T-helper 22 cell (primary cell): ENCODE measurements around the gene HOXC5.

ENCODE experiments used
- DNase-seq: peaks from one replicate; pipeline ENCODE4 v3.0.0-alpha.2; 2020; ENCODE audit warnings: low read depth

The HOXC5 gene

DNA sequence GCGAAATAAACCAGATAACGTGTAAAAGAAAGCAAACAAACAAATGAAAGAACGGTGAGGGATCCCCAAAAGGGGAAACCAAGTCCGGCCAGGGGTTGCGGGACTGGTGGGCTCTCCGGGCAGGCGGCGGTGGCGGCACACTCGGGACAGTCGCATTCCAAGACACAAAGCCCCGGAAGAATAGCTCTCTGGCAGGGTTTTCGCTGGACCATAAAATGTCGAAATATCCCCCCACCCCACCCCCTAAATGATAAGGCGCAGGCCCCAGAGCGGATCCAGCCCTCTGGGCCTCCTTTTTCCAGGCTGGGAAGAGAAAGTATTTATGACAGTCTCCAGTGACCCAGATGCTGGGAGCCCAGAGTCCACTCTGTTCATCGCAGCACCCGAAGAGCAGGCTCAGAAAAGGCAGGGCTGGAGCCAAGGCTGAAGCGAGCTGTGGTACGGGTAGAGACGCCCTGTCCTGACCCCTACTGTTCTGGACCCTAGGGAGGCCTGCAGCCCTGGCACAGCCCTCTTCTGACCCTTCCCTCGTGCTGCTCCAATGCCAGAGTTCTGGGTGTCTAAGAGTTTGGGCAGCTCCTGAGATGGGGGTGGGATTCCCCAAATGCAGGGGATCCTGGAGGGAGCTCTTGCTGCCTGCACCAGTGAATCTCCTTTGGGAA is 26.2 kb upstream of the HOXC5 start:
- no peak for DNase-seq

DNA sequence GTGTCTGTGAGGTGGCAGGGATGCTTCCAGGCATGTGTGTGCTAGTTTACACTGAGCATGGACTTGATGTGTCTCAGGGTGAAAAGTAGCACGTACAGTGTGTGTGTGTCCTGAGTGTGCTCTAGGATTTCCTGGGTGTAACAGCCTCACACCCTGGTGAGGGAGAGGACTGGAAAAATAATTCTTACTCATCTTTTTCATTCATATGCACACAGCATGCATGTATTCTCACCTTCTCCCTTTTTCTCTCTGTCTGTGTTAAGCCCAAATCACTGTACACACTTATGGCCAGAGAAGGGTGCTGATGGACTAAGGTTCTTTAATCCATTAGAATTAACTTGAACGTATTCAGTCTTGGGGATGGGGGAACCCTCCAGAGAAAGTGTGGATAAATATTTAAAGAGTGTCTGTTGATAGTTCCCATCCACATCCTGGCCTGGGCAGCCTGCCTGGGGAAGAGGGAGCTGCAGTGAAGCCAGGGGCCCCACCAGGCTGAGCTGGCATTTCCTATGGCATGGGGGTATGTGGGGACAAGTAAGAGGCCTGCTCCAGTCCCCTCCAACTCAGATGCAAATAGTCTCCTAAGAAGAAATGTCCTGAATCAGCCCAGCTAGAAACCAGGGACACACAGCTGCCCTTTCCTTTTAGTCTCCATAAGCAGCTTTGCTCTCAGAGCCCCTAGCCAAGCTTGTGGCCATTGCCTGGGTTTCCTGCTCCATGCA is 25.2 kb upstream of the HOXC5 start:
- DNase-seq: no peak

DNA sequence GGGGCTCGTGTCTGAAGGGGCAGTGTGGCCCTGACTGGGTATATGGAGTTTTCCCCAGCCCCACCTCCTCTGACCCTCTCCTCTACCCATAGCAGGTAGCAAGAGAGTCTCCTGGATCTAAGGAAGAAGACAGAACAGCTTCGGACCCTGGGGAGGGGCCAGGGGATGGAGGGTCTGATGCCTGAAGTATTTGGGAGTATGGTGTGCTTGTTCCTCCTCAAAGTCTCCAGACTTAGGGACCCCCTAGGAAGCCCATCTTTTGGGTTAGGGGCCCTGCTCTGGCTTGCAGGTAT is 24.6 kb upstream of the HOXC5 start:
- DNase-seq: no peak

DNA sequence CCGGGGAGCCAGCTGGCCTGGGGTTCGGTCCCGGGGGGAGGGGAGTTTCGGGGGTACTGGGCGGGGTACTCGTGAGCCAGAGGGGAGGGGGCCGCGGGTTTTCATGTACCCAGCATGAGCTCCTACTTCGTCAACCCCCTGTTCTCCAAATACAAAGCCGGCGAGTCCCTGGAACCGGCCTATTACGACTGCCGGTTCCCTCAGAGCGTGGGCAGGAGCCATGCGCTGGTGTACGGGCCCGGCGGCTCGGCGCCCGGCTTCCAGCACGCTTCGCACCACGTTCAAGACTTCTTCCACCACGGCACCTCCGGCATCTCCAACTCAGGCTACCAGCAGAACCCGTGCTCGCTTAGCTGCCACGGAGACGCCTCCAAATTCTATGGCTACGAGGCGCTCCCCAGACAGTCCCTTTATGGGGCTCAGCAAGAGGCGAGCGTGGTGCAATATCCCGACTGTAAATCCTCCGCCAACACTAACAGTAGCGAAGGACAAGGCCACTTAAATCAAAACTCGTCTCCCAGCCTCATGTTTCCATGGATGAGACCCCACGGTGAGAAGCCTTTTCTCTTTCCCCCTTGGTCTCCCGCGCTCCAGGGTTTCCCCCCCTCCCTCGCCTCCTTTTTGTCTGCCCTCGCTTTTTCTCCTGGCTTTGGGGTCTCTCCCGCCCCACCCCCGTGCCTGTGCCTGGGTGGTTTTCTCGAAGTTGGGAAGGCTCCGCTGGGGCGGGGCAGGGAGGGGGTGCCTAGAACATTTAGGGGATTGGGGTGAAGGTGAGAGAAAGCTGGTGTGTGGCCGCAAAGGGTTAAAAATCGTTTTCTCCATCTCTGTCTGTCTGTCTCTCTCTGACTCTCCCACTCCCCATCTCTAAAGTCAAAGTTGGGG is 23.4 kb upstream of the HOXC5 start:
- DNase-seq: no peak

DNA sequence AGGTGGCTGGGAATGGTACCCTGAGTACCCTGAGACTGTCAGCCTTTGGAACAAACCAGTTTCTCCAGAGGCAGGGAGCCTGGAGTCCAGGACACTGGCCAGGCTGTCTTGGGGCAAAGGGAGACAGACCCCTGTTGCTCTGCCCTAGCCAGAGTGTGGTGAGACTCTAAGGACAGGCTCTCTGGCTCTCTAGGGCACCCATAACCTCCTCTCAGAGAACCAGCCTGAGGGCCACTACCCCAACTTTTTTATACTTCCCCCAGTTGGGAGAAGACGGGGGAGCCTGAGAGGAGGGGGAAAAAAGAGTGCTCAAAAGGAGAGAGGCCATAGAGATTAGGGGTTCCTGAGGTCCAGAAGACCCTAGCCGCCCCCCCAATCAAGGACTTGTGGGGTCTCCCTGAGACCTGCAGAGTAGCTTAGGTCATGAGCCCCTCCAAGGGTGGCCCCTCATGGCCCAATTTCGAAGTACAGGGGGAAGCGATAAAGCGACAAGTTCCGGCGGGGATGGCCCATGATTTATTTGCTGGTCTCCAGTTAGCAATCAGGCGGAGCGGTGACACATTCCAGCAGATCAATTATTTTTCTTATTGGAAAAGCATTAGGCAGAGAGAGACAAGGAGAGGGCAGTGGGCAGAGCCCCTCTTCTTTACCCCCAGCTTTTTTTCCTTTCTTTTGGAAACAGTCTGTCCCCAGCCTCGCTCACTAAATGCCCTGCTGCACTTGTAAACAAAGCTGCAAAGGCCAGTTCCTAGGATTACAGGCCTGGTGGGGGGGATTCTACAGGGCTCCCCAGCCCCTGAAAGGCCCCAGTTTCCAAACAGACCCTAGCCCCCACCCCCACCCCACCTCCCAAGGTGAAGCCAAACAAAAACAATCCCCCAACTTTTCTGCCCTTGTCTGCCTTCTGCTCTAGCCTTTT is 22.5 kb upstream of the HOXC5 start:
- DNase-seq: no peak

DNA sequence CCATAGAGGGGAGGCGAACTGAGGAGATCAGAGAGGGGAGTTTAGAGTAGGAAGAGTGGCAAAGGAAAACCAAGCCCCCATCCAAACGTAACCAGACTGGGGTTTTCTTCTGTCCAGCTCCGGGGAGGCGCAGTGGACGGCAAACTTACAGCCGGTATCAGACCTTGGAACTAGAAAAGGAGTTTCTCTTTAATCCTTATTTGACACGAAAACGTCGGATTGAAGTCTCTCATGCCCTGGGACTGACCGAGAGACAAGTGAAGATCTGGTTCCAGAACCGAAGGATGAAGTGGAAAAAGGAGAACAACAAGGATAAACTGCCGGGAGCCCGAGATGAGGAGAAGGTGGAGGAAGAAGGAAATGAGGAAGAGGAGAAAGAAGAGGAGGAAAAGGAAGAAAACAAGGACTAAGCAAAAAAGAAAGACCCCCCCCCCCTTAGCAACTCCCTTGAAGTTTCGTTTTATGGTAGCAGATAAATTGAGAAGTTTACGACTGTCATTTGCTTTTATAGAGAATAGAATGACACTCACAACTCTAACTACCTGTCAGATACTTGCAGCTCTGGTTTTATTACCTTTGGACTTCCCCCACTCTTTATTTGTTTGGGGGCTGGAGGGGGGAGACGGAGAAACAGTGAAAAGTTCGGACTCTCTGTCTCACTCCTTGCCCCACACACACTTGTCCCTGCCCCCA is 21.7 kb upstream of the HOXC5 start:
- no peak for DNase-seq

DNA sequence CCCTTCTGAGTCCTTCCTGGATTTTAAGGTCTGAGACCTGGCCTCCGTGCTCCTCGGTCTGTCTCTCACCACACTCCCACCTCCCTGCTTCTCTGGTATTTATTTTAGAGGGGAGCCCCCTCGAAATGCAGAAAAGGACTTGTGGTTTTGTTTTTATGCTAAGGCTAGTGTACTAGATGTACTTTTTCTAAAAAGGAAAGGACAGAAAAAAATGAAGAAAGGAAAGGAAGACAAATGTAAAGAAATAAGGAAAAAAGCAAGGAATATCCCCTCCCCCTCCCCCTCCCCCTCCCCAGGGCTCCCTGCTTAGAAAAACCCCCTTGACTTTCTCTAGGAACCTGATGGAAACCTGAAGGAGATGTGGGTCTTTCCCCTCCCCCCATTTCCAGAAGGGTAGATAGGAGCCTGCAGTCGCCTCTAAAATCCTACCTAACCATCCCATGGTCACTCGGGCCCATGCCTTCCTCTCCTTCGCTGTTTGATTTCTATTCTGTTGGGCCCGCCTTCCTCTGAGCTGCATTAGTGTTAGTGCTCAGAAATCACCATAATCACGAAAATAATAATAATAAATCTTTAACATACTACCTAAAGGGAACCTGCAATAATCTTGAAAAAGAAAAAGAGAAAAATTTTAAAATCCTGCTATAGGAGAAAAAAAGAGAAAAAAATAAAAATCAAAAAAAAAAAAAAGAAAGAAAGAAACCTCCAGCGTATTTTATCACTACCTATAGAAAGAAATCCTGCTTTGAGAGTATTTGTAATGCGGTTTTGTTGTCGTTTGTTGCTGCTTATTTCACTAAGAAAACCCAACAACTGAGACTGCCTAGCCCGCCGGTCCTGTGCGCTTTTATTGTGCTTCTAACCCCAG is 21.0 kb upstream of the HOXC5 start:
- DNase-seq: no peak

DNA sequence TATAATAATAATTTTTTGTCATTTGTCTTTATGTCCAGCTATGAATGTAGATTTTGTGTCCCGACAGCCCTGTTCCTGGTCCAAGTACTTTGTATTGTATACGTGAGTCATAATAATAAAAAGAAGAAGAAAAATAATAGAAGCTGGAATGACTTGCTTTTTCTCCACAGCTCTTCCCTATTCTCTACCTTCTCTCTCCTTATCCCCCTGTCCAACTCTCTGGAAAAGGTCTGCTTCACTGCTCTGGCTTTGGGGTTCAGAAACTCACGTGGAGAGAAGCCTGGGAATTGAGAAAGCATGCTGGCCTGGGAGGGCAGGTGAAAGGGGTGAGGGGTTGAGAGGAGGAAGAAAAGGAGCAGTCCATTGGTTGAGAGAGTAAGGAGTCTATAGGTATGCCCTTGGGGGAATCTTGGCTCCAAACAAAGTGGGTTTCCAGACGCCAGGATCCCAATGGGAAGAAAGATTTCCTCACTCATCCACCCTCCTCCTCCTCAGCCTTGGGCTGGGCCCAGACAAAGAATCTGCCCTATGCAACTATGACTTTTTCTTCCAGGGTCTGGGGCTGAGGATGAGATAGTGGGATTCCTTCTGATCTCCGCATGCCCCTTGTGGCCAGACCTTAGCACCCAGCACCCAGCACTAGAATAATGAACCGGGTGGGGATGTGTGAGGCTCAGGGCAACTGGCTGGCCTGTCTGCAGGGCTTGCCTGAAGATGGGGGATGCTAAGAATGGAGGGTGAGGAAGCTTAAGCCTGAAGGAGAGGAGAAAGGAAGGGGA is 20.0 kb upstream of the HOXC5 start:
- DNase-seq: no peak

DNA sequence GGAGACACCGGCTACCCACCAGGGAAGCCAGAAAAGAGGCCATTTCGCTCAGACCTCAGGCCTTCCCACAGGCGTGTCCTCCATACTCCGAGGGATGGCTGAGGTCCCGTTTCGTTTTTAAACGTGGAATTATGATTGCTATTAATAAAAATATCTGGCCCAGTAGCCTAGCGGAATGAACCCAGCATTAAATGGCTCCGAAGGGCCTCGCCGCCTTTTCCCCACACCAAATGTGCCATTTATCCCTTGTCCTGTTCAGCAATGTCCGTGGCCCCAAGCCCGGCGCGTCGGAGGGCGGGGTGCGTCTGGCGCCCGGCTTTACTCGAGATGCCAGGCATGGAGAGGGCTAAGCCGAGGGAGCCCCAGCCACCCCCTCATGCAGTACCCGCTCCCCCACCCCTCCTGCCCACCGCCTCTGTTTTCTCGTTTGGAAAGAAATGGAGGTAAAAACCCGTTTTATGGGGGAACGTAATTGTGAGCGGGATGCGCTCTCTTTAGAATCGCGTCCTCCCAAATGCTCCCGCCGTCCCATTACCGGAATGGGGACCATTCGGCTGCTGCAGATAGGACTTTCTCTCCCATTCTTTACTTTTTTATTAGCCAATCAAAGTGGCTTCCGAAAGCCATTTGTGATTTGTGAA is 18.4 kb upstream of the HOXC5 start:
- no peak for DNase-seq

DNA sequence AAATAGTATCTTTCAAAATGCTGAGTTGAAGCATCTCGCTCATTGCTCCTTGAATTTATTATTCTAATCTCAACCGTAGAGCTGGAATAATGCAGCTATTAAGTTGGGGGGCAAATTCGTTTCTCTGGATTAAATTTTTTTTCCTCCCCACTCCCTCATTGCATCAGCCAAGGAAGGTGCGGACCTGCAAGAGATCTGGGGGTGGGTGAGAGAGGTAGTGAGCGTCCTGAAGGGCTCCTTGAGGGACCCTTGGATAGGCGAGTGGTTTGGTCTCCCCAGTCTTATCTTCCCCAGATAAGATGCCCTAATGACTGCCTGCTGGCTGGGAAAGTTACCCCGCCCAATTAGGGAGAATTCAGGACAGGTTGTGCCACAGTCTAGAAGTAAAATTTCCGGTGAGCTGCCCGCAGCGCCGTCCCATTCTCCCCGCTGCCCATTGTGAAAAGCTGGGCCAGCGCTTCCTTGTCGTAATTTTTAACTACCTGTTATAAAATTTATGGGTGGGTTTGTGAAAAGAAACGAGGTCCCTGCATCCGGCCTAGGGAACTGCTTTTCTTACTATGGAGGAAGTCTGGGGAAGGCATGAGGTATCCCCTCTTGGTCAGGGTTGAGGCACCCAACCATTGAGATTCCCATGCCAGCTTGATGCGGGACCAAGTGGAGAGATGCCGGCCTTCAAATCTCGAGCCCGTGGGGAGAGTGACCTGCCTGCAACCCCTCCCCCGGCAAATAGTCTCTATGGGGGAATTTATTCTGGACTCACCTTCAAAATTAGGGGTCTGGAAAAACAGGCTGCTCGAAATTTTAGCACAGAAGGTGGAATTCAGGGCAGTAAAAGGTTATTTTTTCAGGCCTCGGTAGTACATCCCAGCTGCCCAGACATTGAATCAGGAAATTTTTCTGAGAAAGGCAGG is 17.6 kb upstream of the HOXC5 start:
- DNase-seq: no peak

DNA sequence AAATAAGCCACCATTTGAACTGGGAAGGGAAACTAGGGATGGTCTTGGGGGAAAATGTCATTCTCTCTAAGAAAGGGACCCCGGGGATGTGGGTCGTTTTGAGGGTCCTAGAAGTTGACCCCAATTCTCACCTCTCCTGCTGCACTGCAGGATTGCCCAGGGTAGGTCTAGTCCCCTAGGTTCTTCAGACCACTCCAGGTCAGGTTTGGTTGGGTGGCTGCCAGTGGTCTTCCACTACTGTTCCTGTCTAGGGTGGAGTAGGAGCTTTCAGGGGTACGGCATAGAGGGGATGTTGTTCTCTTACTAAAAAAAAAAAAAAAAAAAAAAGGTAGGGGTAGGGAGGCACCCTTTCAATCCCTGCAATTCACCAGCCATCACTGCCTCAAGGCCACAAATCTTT is 16.8 kb upstream of the HOXC5 start:
- no peak for DNase-seq

DNA sequence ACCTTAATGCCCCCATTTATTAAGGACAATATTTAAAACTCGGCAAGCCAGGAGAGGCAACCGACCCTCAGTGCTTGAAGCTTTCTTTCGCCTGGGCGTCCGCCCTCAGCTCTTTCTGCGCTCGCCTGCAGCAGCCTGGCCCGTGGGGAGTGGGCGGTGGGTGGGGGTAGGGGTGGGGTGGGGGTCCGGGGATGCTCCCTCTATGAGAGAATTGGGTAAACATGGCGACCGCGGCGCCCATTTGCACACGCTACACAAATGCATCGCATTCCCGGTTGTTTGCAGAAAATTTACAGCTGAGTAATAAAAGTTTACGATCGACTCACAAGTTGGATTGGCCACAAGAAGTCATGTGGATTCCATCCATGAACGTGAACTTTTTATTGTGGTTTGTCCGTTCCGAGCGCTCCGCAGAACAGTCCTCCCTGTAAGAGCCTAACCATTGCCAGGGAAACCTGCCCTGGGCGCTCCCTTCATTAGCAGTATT is 16.3 kb upstream of the HOXC5 start:
- no peak for DNase-seq

DNA sequence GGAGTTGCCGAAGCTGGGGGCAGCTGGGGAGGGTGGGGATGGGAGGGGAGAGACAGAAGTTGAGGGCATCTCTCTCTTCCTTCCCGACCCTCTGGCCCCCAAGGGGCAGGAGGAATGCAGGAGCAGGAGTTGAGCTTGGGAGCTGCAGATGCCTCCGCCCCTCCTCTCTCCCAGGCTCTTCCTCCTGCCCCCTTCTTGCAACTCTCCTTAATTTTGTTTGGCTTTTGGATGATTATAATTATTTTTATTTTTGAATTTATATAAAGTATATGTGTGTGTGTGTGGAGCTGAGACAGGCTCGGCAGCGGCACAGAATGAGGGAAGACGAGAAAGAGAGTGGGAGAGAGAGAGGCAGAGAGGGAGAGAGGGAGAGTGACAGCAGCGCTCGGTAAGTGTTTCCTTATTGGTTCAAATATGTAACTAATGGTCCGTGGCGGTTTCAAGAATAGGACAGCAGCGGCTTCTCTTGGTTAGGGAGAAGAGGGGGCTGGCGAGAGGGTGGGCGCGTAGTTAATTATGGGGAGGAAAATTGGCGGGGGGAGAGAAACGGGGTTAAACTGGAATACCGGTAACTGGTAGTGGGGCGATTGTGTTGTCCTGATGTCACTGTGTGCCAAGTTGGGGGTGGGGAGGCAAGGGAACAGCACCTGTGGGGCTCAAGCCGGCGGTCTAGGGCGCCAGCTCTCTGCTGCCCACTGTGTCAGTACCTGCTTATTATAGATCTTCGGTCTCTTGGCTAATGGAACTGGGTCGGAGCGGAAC is 15.6 kb upstream of the HOXC5 start:
- no peak for DNase-seq

DNA sequence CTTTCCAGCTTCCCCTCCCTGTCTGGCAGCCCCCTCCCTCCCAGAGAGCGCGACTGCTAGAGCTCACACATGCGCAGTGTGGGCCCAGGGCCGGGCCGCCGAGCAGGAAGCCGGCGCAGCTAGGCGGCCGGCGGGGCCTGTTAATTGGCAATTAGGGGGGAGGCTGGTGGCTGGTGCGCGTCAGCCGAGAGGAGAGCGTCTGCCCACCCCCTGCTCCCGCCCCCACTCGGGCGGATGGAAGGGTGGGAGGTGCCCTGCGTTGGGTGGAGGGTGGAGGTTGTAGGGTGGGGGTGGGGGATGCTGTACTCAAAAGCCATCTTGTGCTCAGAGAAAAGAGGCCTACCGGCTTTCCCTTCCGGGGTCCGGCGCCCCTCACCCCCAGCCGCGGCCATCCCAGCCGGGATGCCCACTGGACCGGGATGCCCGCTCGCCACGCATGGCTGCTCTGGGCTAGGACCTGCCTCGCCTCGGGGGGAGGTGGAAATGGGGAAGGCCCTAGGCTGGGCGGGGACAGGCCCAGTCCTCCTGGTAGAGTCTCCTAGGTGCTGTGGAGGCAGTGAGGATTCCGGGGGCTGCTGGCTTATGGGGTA is 14.9 kb upstream of the HOXC5 start:
- peak; percentile 49 for DNase-seq

DNA sequence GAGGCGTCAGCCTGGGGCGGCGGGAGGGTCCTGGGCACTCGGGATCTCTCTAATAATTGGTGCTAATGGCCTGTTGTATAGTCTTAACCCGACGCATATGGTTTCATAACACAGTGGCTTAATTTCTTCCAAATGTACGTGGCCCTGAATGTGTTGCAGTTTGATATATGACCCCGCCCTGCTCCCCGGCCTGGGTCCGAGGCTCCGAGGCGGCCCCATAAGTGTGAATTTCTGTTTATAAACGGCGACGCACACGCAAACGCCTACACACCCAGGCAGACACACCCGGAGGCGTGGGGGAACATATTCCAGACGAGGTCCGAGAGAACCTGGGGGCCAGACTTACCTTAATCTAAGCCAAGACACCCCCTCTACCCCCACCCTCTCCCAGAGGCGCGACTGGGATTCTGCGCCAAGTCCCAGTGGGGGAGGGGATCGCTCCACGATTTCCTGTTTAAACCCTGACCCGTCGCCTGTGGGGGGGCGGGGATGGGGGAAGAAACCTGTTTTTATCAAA is 14.3 kb upstream of the HOXC5 start:
- DNase-seq: no peak

DNA sequence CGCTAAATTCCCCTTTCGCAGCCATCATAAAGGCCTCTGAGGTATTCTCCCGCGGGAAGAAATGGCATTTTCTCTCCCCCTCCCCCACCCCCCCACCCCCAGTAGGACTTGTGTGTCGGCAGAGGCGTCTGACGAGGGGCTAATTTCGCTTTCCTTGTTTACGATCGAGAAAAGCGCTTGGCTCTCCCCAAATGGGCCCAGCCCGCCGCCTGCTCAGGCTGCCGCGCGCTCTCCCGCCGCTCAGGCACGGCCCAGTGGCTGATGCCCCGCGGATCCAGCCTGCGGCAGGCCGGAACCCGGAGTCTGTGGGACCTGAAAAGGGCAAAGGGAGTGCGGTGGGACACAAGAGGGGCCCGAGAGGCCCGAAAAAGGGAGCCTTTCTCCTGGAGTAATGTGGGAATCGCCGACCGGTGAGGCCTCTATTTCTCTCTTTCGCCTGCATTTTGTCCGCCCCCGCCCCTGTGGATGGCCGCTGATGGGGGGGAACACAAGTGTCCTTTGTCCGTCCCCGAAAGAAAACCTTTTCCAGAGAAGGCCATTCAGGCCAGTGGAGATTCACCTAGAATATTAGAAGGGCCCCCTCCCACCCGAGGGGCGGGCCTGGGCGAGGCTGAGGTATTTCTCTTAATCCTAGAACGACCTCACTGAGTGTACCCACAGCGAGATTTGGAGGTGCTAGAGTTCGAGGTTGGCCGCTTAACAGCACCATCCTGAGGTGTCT is 13.6 kb upstream of the HOXC5 start:
- DNase-seq: no peak
